ENCODE data around the gene RBMS1. TPM values are rescaled to one million over a fixed set of nuclear protein-coding genes. Genes with fewer than 3 reads are reported as not detected.

RBMS1 gene
- total RNA-seq, 2 experiments from 2014 or later = 65.5 to 67.5 TPM

- Mint-ChIP-seq H3K9me3 (no peaks in the 10 kb centered on the region), H3K27ac (no peak overlapping the region), H3K36me3 (ENCODE audit: low read depth) (peaks cover 9% of the 10 kb centered on the region), H3K4me1 (peaks cover 22% of the 10 kb centered on the region), H3K4me3 (no peak overlapping the region), H3K27me3 (peaks cover 4% of the 10 kb centered on the region)
- CTCF ChIA-PET = no interaction called here
- POLR2A ChIA-PET = no interaction called here
- no peak for DNase-seq
Measured at GRCh38 chr2:160319700-160320099, 173.9 kb downstream of the RBMS1 start.

DNA sequence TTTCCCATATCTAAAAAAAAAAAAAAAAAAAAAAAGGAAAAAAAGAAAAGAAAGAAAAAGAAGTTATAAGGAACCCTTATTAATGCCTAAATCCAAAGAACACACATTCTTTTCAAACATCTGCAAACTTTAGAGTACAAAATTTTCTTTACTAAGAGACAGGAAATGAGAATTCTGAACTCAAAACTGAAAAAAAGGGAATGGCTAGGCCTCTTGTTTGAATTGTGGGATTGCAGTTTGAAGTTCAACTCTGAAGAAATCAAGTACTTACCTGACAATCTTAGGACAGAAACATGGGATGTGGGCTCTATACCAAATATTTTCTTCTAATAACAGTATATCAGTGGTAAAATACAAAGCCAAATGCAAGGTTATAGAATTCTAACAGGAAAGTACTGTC is 175.4 kb downstream of the RBMS1 start:
- Mint-ChIP-seq H3K4me1 (peaks cover 15% of the 10 kb centered on the region), H3K36me3 (ENCODE audit: low read depth) (peaks cover 10% of the 10 kb centered on the region), H3K27ac (no peak overlapping the region), H3K4me3 (no peak overlapping the region), H3K27me3 (peaks cover 4% of the 10 kb centered on the region), H3K9me3 (no peaks in the 10 kb centered on the region)
- DNase-seq = no peak
- CTCF ChIA-PET = no interaction called here
- POLR2A ChIA-PET = no interaction called here

GRCh38 chr2:160317181-160318099 is 176.2 kb downstream of the RBMS1 start:
- peaks cover 4% of the 10 kb centered on the region for H3K27me3 Mint-ChIP-seq
- H3K4me1 Mint-ChIP-seq = peaks cover 10% of the 10 kb centered on the region
- H3K9me3 Mint-ChIP-seq = no peaks in the 10 kb centered on the region
- no peak overlapping the region for H3K27ac Mint-ChIP-seq
- ChIA-PET POLR2A (no interaction called here), CTCF (interaction anchor here (1.3 to 2.3 kb wide), 2 partner anchors 10 to 747 kb away, joined by 4 to 5 read pairs; no protein-coding TSS in a partner anchor)
- no peak for DNase-seq
- peaks cover 11% of the 10 kb centered on the region for H3K36me3 Mint-ChIP-seq (ENCODE audit: low read depth)
- no peak overlapping the region for H3K4me3 Mint-ChIP-seq

DNA sequence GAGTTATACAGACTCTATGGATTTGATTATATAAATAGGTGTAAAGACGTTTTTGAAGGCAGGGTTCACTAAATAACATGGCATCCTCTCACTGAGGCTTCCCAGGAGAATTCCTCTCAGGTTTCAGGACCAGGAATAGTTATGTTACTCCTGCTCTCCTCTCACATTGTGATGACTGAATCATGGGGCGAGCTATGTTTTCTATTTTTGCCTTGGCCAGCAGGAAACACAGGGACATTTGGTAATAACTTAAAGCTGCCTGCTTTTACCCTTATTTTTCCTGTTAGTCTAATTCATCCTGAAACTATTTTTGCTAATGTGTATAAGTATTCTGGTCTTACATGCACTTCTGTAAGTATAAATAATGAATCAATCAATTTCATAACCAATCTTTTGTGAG is 178.3 kb downstream of the RBMS1 start:
- Mint-ChIP-seq H3K36me3 (ENCODE audit: low read depth) (peaks cover 16% of the 10 kb centered on the region), H3K4me1 (no peaks in the 10 kb centered on the region), H3K27ac (no peak overlapping the region), H3K4me3 (no peak overlapping the region), H3K9me3 (no peaks in the 10 kb centered on the region), H3K27me3 (no peaks in the 10 kb centered on the region)
- DNase-seq = no peak
- CTCF ChIA-PET = interaction anchor here (2.3 to 3.3 kb wide), 2 partner anchors 8 to 749 kb away, joined by 5 to 17 read pairs; no protein-coding TSS in a partner anchor
- POLR2A ChIA-PET = no interaction called here

DNA sequence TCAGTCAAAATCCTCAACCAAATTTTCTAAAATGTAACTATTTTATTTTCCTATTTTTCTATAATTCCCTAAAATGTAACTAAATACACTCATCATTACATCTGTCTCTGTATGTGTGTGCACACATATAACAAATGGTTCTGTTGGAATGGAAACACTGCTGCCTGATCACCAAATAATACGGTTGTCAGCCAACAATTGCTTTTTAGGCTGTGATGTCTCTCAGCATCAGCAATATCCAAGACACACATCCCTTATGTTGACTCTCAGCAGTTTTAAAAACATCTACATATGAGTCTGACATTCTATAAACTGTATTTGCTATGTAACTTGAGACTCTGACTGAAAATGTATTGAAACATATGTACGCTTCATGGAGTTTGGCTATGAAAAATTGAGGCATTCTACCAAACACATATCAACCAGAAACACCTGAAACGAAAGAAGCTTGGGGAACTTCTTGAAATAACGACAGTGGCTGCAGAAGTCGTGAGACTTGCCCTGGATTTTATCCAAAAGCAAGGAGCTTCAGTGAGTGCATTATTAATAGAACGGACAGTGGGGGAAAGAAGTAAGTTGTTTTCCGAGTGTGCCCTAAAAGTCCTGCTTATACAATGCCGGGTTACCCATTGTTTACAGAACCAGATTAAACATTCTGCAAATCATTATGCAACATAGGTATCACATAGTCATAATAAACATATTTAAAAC is 183.3 kb downstream of the RBMS1 start:
- Mint-ChIP-seq H3K27me3 (no peaks in the 10 kb centered on the region), H3K4me3 (no peak overlapping the region), H3K36me3 (ENCODE audit: low read depth) (peaks cover 32% of the 10 kb centered on the region), H3K4me1 (no peaks in the 10 kb centered on the region), H3K27ac (no peak overlapping the region), H3K9me3 (no peaks in the 10 kb centered on the region)
- ChIA-PET POLR2A (no interaction called here), CTCF (no interaction called here)
- no peak for DNase-seq

DNA sequence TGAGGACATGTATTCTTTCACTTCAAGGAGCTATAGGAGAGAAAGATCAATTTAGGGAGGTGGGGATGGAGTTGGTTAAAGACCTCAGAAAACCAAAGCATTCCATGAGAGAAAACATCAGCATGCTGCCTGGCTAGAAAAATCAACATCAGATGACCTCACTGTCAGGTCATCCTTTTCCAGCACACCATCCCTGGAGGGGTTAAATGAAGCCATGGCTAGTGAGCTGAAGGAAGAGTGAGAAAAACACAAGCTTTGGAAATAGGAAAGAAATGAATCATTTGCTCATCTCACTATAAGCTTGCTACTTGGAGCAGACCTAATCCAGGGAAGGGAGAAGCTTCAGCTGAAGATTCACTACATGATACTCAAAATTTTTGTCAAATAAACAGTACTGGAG is 184.0 kb downstream of the RBMS1 start:
- ChIA-PET CTCF (no interaction called here), POLR2A (no interaction called here)
- Mint-ChIP-seq H3K4me1 (no peaks in the 10 kb centered on the region), H3K4me3 (no peak overlapping the region), H3K27me3 (no peaks in the 10 kb centered on the region), H3K27ac (no peak overlapping the region), H3K36me3 (ENCODE audit: low read depth) (peaks cover 34% of the 10 kb centered on the region), H3K9me3 (no peaks in the 10 kb centered on the region)
- no peak for DNase-seq

- Mint-ChIP-seq H3K4me1 (no peaks in the 10 kb centered on the region), H3K27ac (no peak overlapping the region), H3K36me3 (ENCODE audit: low read depth) (peaks cover 36% of the 10 kb centered on the region), H3K27me3 (no peaks in the 10 kb centered on the region), H3K4me3 (no peak overlapping the region), H3K9me3 (no peaks in the 10 kb centered on the region)
- DNase-seq = no peak
- CTCF ChIA-PET = no interaction called here
- POLR2A ChIA-PET = no interaction called here
Measured at GRCh38 chr2:160308915-160309314, 184.7 kb downstream of the RBMS1 start.

DNA sequence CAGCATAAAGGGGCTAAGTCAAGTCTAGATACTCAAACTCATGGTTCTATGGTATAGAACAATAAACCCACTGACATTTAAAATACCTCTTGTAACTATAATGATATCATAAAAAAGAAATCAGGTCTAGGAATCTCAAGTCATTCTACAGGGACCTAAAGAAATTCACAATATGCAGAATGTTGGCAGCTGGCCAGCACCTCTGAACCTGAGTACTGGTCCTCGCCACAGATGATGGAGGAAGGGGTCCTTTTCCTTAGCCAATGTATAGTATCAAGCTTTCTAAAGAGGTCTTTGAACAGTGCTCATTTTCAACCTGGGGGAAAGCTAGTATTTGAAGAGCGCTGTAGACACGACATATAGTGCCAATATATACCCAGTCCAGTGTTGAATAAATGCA is 185.1 kb downstream of the RBMS1 start:
- H3K27ac Mint-ChIP-seq = no peak overlapping the region
- no peaks in the 10 kb centered on the region for H3K27me3 Mint-ChIP-seq
- CTCF ChIA-PET = interaction anchor here (1.4 kb wide), 1 partner anchor 9 kb away, joined by 4 read pairs; no protein-coding TSS in a partner anchor
- POLR2A ChIA-PET = no interaction called here
- H3K36me3 Mint-ChIP-seq (ENCODE audit: low read depth) = peaks cover 40% of the 10 kb centered on the region
- H3K9me3 Mint-ChIP-seq = no peaks in the 10 kb centered on the region
- H3K4me1 Mint-ChIP-seq = no peaks in the 10 kb centered on the region
- no peak for DNase-seq
- H3K4me3 Mint-ChIP-seq = no peak overlapping the region

- Mint-ChIP-seq H3K9me3 (no peaks in the 10 kb centered on the region), H3K27me3 (no peaks in the 10 kb centered on the region), H3K4me3 (no peak overlapping the region), H3K27ac (no peak overlapping the region), H3K36me3 (ENCODE audit: low read depth) (peaks cover 46% of the 10 kb centered on the region), H3K4me1 (no peaks in the 10 kb centered on the region)
- ChIA-PET POLR2A (no interaction called here), CTCF (interaction anchor here (1.1 to 1.4 kb wide), 3 partner anchors 10 to 37 kb away, joined by 3 to 4 read pairs (median 3); no protein-coding TSS in a partner anchor)
- DNase-seq = no peak
Measured at GRCh38 chr2:160306985-160307384, 186.6 kb downstream of the RBMS1 start.

DNA sequence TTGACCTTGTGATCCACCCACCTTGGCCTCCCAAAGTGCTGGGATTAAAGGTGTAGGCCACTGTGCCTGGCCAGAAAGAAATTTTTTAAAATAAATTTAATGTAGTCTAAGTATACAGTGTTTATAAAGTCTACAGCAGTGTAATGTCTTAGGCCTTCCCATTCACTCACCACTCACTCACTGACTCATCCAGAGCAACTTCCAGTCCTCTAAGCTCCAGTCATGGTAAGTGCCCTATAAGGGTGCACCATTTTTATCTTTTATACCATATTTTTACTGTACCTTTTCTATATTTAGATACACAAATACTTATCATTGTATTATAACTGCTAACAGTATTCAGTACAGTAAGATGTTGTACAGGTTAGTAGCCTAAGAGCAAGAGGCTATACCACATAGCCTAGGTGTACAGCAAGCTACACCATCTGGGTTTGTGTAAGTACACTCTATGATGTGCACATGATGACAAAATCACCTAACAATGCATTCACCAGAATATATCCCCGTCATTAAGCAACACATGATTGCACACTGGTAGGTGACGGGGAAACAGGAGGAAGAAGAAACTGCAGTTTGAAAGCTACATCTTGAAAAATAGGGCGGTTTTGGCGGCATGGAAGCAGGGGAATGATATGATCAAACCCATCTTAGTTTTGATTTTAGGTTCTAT is 188.4 kb downstream of the RBMS1 start:
- H3K4me1 Mint-ChIP-seq = peaks cover 9% of the 10 kb centered on the region
- no peak overlapping the region for H3K4me3 Mint-ChIP-seq
- DNase-seq = no peak
- ChIA-PET CTCF (no interaction called here), POLR2A (no interaction called here)
- no peak overlapping the region for H3K27ac Mint-ChIP-seq
- no peaks in the 10 kb centered on the region for H3K9me3 Mint-ChIP-seq
- peaks cover 51% of the 10 kb centered on the region for H3K36me3 Mint-ChIP-seq (ENCODE audit: low read depth)
- H3K27me3 Mint-ChIP-seq = no peaks in the 10 kb centered on the region

- Mint-ChIP-seq H3K4me1 (peaks cover 25% of the 10 kb centered on the region), H3K4me3 (no peak overlapping the region), H3K36me3 (ENCODE audit: low read depth) (peaks cover 58% of the 10 kb centered on the region), H3K27ac (no peak overlapping the region), H3K27me3 (no peaks in the 10 kb centered on the region), H3K9me3 (no peaks in the 10 kb centered on the region)
- POLR2A ChIA-PET = no interaction called here
- no peak for DNase-seq
- CTCF ChIA-PET = interaction anchor here (0.5 to 0.9 kb wide), 2 partner anchors 691 to 1405 kb away, joined by 3 read pairs; no protein-coding TSS in a partner anchor
Measured at GRCh38 chr2:160303527-160303926, 190.1 kb downstream of the RBMS1 start.

DNA sequence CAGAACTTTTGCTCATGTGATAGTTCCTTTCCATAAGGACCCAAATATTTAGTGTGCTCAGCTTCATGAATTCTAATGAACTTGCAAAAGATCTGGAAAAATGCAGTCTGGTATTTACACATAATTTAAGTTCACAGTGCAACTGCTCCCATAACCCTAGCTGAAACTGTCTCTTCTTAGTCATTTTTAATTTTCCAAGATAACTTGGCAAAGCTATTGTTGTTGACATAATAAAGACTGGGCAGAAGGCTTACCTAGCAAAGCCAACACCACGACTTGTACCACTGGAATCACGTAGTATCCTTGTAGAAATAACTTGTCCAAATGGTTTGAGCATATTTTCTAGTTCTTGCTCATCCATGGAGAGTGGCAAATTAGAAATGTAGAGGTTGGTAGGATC is 190.5 kb downstream of the RBMS1 start:
- POLR2A ChIA-PET = no interaction called here
- H3K4me1 Mint-ChIP-seq = peaks cover 29% of the 10 kb centered on the region

DNA sequence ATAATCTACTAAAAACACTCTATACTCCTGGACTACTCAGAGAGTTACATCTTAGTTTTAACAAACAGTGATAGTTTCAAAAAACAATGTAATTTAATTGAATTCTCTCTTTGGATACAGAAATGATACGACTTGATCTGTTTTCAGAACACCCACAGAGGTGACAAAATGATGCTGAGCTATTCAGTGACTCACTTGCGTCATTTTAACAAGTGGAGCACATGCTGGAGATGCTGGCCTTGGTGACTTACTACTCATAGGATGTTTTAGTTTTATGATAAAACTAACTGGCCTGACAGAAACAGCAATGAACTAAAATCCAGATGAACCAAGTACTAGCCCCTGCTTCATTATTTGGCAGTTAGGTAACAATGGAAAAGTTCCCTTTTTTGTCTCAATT is 192.2 kb downstream of the RBMS1 start:
- Mint-ChIP-seq H3K4me1 (peaks cover 45% of the 10 kb centered on the region), H3K9me3 (no peaks in the 10 kb centered on the region), H3K4me3 (no peak overlapping the region), H3K27me3 (no peaks in the 10 kb centered on the region), H3K27ac (no peak overlapping the region), H3K36me3 (ENCODE audit: low read depth) (peaks cover 72% of the 10 kb centered on the region)
- DNase-seq = no peak
- POLR2A ChIA-PET = no interaction called here
- CTCF ChIA-PET = interaction anchor here (1.2 to 1.4 kb wide), 2 partner anchors 22 to 763 kb away, joined by 3 to 7 read pairs; no protein-coding TSS in a partner anchor

More for the DNA sequence above, 190.5 kb downstream of the RBMS1 start:
- Mint-ChIP-seq H3K4me3 (no peak overlapping the region), H3K36me3 (ENCODE audit: low read depth) (peaks cover 59% of the 10 kb centered on the region), H3K27me3 (no peaks in the 10 kb centered on the region), H3K27ac (no peak overlapping the region), H3K9me3 (no peaks in the 10 kb centered on the region)
- CTCF ChIA-PET = interaction anchor here (0.5 to 0.9 kb wide), 2 partner anchors 691 to 1405 kb away, joined by 3 read pairs; no protein-coding TSS in a partner anchor
- no peak for DNase-seq
